Gastroesophageal sphincter (tissue), 4 donors: Measurements from ENCODE around the gene SERINC2. TPM values are rescaled to one million over a fixed set of nuclear protein-coding genes. Genes with fewer than 3 reads are reported as not detected.

Experiments
- ATAC-seq: fragments of 150-250 bp; one replicate; pipeline ENCODE4 v1.9.1; 2016; ENCODE audit warnings: mild to moderate bottlenecking, moderate library complexity
- H3K27ac ChIP-seq, 4 donors: fragments of 200-600 bp; sonication (generic) in 3 of 4; 1 replicate in 3 of 4; 2 replicates in 1 of 4; pipeline ENCODE4 v1.5.1; 2016 to 2019
- H3K27me3 ChIP-seq: fragments of 200-600 bp; sonication (generic); one replicate; pipeline ENCODE4 v1.5.1; 2019
- H3K36me3 ChIP-seq, 2 donors: fragments of 200-600 bp; sonication (generic); one replicate each; pipeline ENCODE4 v1.5.1; 2019; ENCODE audit warnings: control low read depth in 1 of 2
- H3K4me1 ChIP-seq, 3 donors: fragments of 200-600 bp; sonication (generic); 1 replicate in 2 of 3; 2 replicates in 1 of 3; pipeline ENCODE4 v1.5.1; 2016 to 2019; ENCODE audit warnings: control low read depth in 2 of 3
- H3K4me3 ChIP-seq, 2 donors: fragments of 200-600 bp; sonication (generic); one replicate each; pipeline ENCODE4 v1.5.1; 2019; ENCODE audit warnings: mild to moderate bottlenecking in 1 of 2, moderate library complexity in 1 of 2
- H3K9me3 ChIP-seq, 3 donors: fragments of 200-600 bp; sonication (generic); one replicate each; pipeline ENCODE4 v1.5.1; 2017 to 2019; ENCODE audit warnings: control low read depth in 2 of 3
- EP300 ChIP-seq: sonication (generic); formaldehyde crosslinking; IDR thresholded peaks from one replicate; pipeline ENCODE4 v1.6.1; 2017; ENCODE audit warnings: antibody characterized with exemption, mild to moderate bottlenecking
- POLR2A ChIP-seq, 2 donors: fragments of 450-650 bp; IDR thresholded peaks; one replicate each; pipeline ENCODE4 v1.6.1; 2017; ENCODE audit warnings: antibody characterized with exemption in 2 of 2, mild to moderate bottlenecking in 2 of 2, moderate library complexity in 1 of 2
- POLR2AphosphoS5 ChIP-seq: sonication (generic); formaldehyde crosslinking; IDR thresholded peaks from one replicate; pipeline ENCODE4 v1.6.1; 2017; ENCODE audit warnings: antibody characterized with exemption
- WGBS, 2 donors: methylation state at CpG; one replicate each; pipeline ENCODE4 v1.1.5; 2018; ENCODE audit warnings: low coverage in 1 of 2; 5-methylcytosine and 5-hydroxymethylcytosine counted together
- total RNA-seq, 4 donors: library from RNA; depleted of rRNA; stranded (reverse); fragments of >200 nt; gene quantifications; one replicate each; pipeline ENCODE4 v1.1.0, GENCODE V29; 2016
- TF ChIP-seq, protein P1 (sequence below), 4 experiments: fragments of 200-600 bp in 2 of 4; fragments of 450-650 bp in 2 of 4; sonication (generic) in 1 of 4; IDR thresholded peaks; one replicate each; pipeline ENCODE4 v1.5.1; 2017 to 2019; ENCODE audit warnings: antibody characterized with exemption in 4 of 4, mild to moderate bottlenecking in 2 of 4, moderate library complexity in 2 of 4

Gene SERINC2
- total RNA-seq, 4 donors from 2014 or later, result 2.5 to 8.7 (median 4.1) TPM

DNA sequence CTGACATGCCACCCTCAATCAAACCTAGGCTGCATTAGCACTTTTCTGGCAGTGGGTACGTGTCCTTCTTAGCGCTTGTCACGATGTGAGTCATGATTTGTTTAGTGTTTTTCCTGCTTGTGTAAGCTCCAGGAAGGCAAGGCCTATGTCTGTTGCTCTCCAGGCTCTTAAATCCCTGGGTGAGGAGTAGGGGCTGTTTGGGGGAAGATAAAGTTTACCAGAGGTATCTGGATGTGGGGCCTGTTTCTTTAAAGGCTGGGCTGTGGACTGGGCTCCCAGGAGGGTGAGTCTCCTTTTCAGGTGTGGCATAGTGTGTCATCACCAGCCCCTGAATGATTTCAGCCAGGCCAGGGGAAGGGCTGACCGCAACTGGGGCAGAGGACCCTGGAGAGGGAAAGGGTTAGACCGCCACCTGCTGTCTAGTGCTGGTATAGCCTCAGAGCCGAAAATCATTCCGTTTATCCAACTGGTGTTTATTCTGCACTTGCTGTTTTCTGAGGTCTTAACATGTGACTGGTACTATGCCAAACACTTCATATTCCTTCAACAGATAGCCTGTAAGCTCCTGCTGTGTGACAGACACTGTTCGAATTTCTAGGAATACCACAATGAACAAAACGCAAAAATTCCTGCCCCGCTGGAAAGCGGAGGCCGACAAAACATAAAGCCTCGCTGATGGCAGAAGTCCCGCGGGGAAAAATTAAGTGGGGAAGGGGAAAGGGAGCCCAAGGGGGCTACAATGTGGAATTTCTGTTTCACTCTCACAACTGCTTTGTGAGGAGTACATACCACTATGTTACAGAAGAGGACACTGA is 9.7 kb downstream of the SERINC2 start:
- Histone ChIP-seq H3K4me1 (no peaks in the 10 kb centered on the region), H3K36me3 (no peaks in the 10 kb centered on the region), H3K9me3 (no peaks in the 10 kb centered on the region), H3K27me3 (peaks cover 7% of the 10 kb centered on the region), H3K4me3 (no peak overlapping the region), H3K27ac (no peak overlapping the region)
- 21 to 35% methylated on average over 8 to 11 of the region's 15 CpGs for WGBS, 2 donors
- peak; percentile 76 for ATAC-seq
- no peak for TF ChIP-seq POLR2A (IDR thresholded peaks at IDR 0.05)
- TF ChIP-seq, protein P1, sequence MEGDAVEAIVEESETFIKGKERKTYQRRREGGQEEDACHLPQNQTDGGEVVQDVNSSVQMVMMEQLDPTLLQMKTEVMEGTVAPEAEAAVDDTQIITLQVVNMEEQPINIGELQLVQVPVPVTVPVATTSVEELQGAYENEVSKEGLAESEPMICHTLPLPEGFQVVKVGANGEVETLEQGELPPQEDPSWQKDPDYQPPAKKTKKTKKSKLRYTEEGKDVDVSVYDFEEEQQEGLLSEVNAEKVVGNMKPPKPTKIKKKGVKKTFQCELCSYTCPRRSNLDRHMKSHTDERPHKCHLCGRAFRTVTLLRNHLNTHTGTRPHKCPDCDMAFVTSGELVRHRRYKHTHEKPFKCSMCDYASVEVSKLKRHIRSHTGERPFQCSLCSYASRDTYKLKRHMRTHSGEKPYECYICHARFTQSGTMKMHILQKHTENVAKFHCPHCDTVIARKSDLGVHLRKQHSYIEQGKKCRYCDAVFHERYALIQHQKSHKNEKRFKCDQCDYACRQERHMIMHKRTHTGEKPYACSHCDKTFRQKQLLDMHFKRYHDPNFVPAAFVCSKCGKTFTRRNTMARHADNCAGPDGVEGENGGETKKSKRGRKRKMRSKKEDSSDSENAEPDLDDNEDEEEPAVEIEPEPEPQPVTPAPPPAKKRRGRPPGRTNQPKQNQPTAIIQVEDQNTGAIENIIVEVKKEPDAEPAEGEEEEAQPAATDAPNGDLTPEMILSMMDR (IDR thresholded peaks at IDR 0.05), result peak in 3 of 4 experiments; percentile 88 to 94 (median 90)

DNA sequence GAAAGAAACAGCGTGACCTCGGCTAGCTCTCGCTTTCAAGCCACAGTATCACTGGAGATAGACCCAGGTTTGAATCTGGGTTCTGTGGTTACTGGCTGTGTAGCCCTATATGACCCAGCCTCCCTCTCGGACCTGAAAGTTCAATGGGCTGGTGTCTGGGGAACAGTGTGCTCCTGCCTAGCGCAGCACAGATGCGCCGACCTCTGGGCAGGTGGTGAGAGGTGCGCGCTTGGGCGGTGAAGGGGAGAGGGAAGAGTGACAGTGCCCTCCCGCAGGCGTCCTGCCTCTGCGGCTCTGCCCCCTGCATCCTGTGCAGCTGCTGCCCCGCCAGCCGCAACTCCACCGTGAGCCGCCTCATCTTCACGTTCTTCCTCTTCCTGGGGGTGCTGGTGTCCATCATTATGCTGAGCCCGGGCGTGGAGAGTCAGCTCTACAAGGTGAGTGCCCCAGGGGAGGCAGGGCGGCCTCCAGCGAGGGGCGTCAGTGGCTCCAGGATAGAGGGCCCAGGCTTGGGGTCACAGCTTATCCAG is 10.5 kb downstream of the SERINC2 start:
- H3K27ac ChIP-seq, result no peak overlapping the region
- 57 to 69% methylated on average over 3 of the region's 23 CpGs for WGBS, 2 donors
- H3K4me1 ChIP-seq, result no peaks in the 10 kb centered on the region
- ATAC-seq, result no peak
- no peaks in the 10 kb centered on the region for H3K9me3 ChIP-seq
- H3K27me3 ChIP-seq, result peaks cover 7% of the 10 kb centered on the region
- no peaks in the 10 kb centered on the region for H3K36me3 ChIP-seq
- TF ChIP-seq, protein P1 (IDR thresholded peaks at IDR 0.05), result no peak
- no peak overlapping the region for H3K4me3 ChIP-seq

DNA sequence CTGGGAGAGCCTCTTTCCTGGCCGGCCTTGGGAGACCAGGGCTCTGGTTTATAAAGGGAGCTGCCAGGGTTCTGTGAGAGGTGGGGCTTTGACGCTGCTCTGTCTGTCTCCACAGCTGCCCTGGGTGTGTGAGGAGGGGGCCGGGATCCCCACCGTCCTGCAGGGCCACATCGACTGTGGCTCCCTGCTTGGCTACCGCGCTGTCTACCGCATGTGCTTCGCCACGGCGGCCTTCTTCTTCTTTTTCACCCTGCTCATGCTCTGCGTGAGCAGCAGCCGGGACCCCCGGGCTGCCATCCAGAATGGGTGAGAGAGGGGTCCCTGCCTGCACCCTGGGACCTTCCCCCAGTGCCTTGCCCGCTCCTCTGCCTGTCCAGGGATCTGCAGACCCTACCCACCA is 11.6 kb downstream of the SERINC2 start:
- no peak for ATAC-seq
- TF ChIP-seq, protein P1 (IDR thresholded peaks at IDR 0.05), result no peak
- TF ChIP-seq POLR2A (IDR thresholded peaks at IDR 0.05) (no peak), POLR2AphosphoS5 (no peak), EP300 (no peak)
- 20 to 50% methylated on average over 1 of the region's 15 CpGs for WGBS, 2 donors
- Histone ChIP-seq H3K27ac (no peak overlapping the region), H3K4me1 (no peaks in the 10 kb centered on the region), H3K4me3 (no peak overlapping the region), H3K9me3 (no peaks in the 10 kb centered on the region), H3K27me3 (peaks cover 7% of the 10 kb centered on the region), H3K36me3 (no peaks in the 10 kb centered on the region)

DNA sequence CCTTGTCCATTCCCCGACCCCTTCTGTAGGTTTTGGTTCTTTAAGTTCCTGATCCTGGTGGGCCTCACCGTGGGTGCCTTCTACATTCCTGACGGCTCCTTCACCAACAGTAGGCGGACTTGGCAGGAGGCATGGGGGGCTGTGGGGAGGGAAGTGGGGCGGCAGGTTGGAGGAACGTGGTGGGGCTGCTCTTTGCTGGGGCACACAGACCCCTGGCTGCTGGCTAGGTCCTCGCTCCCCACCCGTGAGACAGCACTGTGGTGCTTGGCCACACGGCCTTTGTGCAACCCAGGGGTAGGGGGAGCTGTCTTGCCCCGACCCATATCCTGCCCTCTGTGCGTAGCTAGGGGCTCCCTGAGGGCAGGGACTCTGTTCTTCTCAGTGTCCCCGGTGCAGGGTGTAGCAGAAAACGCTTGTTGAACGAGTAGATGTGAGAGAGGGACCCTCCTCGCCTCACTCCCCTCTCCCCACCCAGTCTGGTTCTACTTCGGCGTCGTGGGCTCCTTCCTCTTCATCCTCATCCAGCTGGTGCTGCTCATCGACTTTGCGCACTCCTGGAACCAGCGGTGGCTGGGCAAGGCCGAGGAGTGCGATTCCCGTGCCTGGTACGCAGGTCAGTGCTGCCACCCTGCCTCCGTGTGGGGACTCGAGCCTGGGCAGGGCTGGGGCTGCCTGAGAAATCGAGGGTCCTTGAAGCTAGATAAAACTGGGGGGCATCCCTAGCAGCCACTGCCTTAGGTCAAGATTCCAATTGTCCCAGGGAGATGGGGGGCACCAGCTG is 12.5 kb downstream of the SERINC2 start:
- Histone ChIP-seq H3K27me3 (peaks cover 7% of the 10 kb centered on the region), H3K9me3 (no peaks in the 10 kb centered on the region), H3K27ac (no peak overlapping the region), H3K4me3 (no peak overlapping the region), H3K4me1 (no peaks in the 10 kb centered on the region), H3K36me3 (no peaks in the 10 kb centered on the region)
- TF ChIP-seq POLR2AphosphoS5 (no peak), POLR2A (IDR thresholded peaks at IDR 0.05) (no peak), EP300 (no peak)
- TF ChIP-seq, protein P1 (IDR thresholded peaks at IDR 0.05), result no peak
- 20 to 87% methylated on average over 2 to 3 of the region's 28 CpGs for WGBS, 2 donors
- no peak for ATAC-seq
